Stimulated activated CD8-positive, alpha-beta memory T cell treated with anti-CD3 and anti-CD28 coated beads, Interleukin-4, amount 100 ng/mL, for 24 hours (primary cell): ENCODE measurements around the gene ANTXR2.
"Not testable (repeated sequence)": the region's sequence is repeated elsewhere in the genome, so short reads cannot be mapped to it uniquely, and the experiment has no call there.

Source experiments
- DNase-seq: peaks from one replicate; pipeline ENCODE4 v3.0.0-alpha.2; 2020; ENCODE audit warnings: low read depth

The ANTXR2 gene

GRCh38 chr4:80017125-80017854, 55.7 kb downstream of the ANTXR2 start:
- DNase-seq: no peak

GRCh38 chr4:80016506-80016905, 56.5 kb downstream of the ANTXR2 start:
- no peak for DNase-seq

- no peak for DNase-seq
These were observed 57.4 kb downstream of the ANTXR2 start for GRCh38 chr4:80015407-80016189.

GRCh38 chr4:80014531-80014930, 58.5 kb downstream of the ANTXR2 start:
- no peak for DNase-seq

GRCh38 chr4:80012291-80012690, 60.7 kb downstream of the ANTXR2 start:
- DNase-seq: no peak

GRCh38 chr4:80011636-80012236, 61.3 kb downstream of the ANTXR2 start:
- no peak for DNase-seq

- DNase-seq: no peak
These were observed 62.7 kb downstream of the ANTXR2 start for GRCh38 chr4:80010316-80010715.

- no peak for DNase-seq
These were observed 63.2 kb downstream of the ANTXR2 start for GRCh38 chr4:80009806-80010205.

- no peak for DNase-seq
These were observed 64.1 kb downstream of the ANTXR2 start for GRCh38 chr4:80008971-80009370.

- no peak for DNase-seq
These were observed 64.7 kb downstream of the ANTXR2 start for GRCh38 chr4:80008351-80008750.

- no peak for DNase-seq
These were observed 65.3 kb downstream of the ANTXR2 start for GRCh38 chr4:80007745-80008149.

GRCh38 chr4:80006935-80007744, 65.9 kb downstream of the ANTXR2 start:
- no peak for DNase-seq

GRCh38 chr4:80005863-80006262, 67.2 kb downstream of the ANTXR2 start:
- no peak for DNase-seq

GRCh38 chr4:80004319-80004718, 68.7 kb downstream of the ANTXR2 start:
- no peak for DNase-seq

GRCh38 chr4:80002559-80002958, 70.5 kb downstream of the ANTXR2 start:
- not testable (repeated sequence) for DNase-seq

GRCh38 chr4:79999048-79999447, 74.0 kb downstream of the ANTXR2 start:
- DNase-seq: not testable (repeated sequence)

- no peak for DNase-seq
These were observed 74.8 kb downstream of the ANTXR2 start for GRCh38 chr4:79998201-79998600.

GRCh38 chr4:79996851-79997250, 76.2 kb downstream of the ANTXR2 start:
- no peak for DNase-seq

GRCh38 chr4:79993476-79993875, 79.6 kb downstream of the ANTXR2 start:
- DNase-seq: no peak

- no peak for DNase-seq
These were observed 81.4 kb downstream of the ANTXR2 start for GRCh38 chr4:79991601-79992000.

- not testable (repeated sequence) for DNase-seq
These were observed 81.9 kb downstream of the ANTXR2 start for GRCh38 chr4:79991100-79991499.

GRCh38 chr4:79987401-79987800, 85.6 kb downstream of the ANTXR2 start:
- DNase-seq: no peak
